ENCODE data around the gene SLCO1A2. TPM values are rescaled to one million over a fixed set of nuclear protein-coding genes. Genes with fewer than 3 reads are reported as not detected.

Gene SLCO1A2, protein sequence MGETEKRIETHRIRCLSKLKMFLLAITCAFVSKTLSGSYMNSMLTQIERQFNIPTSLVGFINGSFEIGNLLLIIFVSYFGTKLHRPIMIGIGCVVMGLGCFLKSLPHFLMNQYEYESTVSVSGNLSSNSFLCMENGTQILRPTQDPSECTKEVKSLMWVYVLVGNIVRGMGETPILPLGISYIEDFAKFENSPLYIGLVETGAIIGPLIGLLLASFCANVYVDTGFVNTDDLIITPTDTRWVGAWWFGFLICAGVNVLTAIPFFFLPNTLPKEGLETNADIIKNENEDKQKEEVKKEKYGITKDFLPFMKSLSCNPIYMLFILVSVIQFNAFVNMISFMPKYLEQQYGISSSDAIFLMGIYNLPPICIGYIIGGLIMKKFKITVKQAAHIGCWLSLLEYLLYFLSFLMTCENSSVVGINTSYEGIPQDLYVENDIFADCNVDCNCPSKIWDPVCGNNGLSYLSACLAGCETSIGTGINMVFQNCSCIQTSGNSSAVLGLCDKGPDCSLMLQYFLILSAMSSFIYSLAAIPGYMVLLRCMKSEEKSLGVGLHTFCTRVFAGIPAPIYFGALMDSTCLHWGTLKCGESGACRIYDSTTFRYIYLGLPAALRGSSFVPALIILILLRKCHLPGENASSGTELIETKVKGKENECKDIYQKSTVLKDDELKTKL
- not detected in 2 replicates for total RNA-seq

GRCh38 chr12:21334771-21335325 is at the start of gene SLCO1A2:
Gene SLCO1A2, minus strand, starts transcription at chr12:21334917. Its CDS starts 270 bp downstream, at chr12:21334647.

DNA sequence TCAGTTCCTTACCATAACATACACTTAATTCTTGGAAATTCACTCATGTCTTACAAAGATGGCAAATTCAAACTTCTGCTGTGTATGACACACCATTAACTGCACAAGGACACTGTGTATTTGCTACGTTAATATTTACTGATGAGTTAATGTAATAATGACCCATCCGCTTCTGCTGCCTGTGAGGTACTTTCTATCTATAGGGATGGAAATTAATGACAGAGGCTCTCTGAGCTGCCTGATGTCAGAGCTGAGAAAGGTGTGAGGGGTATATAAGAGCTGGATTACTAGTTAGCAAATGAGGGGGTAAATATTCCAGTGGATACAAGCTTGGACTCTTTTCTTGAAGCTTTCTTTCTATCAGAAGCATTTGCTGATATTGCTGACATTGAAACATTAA is 37.9 kb upstream of the SLCO1A2 start, which contains the start of gene IAPP:
TSS of gene IAPP (plus strand) at position 301 of the 400 bp plus-strand sequence. CDS start 450 bp downstream, outside the sequence.

Other genes starting within 250 kb of the SLCO1A2 start
- not detected in 2 replicates for gene SLCO1B1, start 203.7 kb downstream of the SLCO1A2 start, total RNA-seq
- gene IAPP, start 38.0 kb upstream of the SLCO1A2 start, total RNA-seq, result not detected in 2 replicates
- gene PYROXD1, start 102.7 kb upstream of the SLCO1A2 start, total RNA-seq, result 11.0 and 14.8 TPM in 2 replicates
- gene RECQL, start 166.7 kb upstream of the SLCO1A2 start, total RNA-seq, result 40.4 and 54.6 TPM in 2 replicates
- gene GOLT1B, start 166.9 kb upstream of the SLCO1A2 start, total RNA-seq, result 53.1 and 72.8 TPM in 2 replicates
- gene SPX, start 191.4 kb upstream of the SLCO1A2 start, total RNA-seq, result 0.97 TPM in 1 of 2 replicates, not detected in the other